NK-92 treated with Interleukin-12 subunit alpha and Interleukin-12 subunit beta, amount 100 ng/mL, for 24 hours (cell line): Measurements from ENCODE around the gene NPFF.
"Not testable (repeated sequence)": the region's sequence is repeated elsewhere in the genome, so short reads cannot be mapped to it uniquely, and the experiment has no call there.

Experiments
- DNase-seq: peaks from one replicate; lab custom pipeline; 2025; lab: John Stamatoyannopoulos, UW

Gene NPFF, protein sequence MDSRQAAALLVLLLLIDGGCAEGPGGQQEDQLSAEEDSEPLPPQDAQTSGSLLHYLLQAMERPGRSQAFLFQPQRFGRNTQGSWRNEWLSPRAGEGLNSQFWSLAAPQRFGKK

GRCh38 chr12:53506881-53507602, at the start of gene NPFF:
TSS of gene NPFF (minus strand) at chr12:53507484. CDS start at chr12:53507474, 10 bp downstream.
- no peak for DNase-seq

GRCh38 chr12:53552361-53553327, 45.4 kb upstream of the NPFF start:
- DNase-seq: no peak

GRCh38 chr12:53551889-53552291, 44.6 kb upstream of the NPFF start:
- no peak for DNase-seq

DNA sequence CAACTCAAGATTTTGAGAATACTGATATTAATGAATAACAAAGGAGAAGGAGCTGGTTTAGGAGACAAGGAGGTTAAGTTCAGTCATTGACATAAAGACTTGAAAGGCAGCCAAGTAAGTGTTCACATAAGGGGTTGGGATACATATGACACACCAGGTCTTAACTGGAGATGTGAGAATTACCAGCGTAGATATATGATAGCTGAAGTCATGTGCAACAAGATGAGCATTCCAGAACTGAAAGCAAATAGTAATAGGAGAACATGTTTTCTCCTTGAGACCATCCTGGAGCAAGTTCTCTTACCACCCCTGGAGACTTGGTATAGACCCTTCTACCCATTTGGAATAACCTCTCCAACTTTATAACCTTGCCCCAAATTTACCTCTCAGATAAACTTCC, 43.3 kb upstream of the NPFF start:
- no peak for DNase-seq

DNA sequence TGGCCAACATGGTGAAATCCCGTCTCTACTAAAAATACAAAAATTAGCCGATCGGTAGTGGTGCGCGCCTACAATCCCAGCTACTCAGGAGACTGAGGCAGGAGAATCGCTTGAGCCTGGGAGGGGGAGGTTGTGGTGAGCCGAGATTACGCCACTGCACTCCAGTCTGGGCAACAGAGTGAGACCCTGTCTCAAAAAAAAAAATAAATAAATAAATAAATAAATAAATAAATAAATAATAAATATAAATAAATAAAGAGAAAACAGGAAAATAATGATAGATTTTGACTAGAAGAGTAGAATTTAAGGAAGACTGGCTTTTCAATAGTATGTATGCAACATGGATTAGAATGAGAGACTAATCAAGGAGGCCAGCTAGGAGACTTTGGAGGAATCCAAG, 42.8 kb upstream of the NPFF start:
- not testable (repeated sequence) for DNase-seq

GRCh38 chr12:53548354-53548753, 41.1 kb upstream of the NPFF start:
- not testable (repeated sequence) for DNase-seq

DNA sequence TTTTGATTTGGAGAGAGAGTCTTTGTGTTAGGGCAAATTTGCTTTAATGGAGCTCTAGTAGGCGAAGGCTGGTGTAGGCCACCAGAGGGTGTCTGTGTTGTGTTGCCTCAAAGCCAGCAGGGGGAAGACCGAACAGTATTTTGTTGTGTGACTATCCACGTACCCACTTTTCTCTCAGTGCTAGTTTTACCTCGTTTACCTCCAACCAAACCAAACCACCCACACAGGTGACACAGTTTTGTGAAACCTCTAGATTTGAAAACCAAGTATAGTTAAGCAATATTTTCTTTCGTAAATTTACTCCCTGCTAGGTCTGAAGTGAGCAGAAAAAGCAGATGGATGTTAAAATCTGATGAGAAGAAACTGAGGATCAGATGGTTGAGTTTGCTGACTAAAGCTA, 36.3 kb upstream of the NPFF start:
- DNase-seq: no peak

DNA sequence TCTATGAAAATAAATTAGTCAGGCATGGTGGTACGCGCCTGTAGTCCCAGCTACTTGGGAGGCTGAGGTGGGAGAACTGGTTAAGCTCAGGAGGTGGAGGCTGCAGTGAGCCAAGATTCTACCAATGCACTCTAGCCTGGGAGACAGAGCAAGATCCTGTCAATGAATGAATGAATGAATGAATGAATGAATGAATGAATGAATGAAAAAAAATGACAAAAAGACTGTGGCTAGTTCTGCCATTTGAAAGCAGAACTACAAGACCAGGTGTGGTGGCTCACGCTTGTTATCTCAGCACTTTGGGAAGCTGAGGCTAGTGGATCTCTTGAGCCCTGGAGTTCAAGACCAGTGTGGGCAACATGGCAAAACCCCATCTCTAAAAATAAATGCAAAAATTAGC, 32.2 kb upstream of the NPFF start:
- no peak for DNase-seq

- no peak for DNase-seq
Observed at GRCh38 chr12:53538209-53538689, 31.0 kb upstream of the NPFF start.

- no peak for DNase-seq
Observed at GRCh38 chr12:53536962-53537361, 29.7 kb upstream of the NPFF start.

- no peak for DNase-seq
Observed at GRCh38 chr12:53533471-53533870, 26.2 kb upstream of the NPFF start.

- no peak for DNase-seq
Observed at GRCh38 chr12:53532524-53533445, 25.5 kb upstream of the NPFF start.

DNA sequence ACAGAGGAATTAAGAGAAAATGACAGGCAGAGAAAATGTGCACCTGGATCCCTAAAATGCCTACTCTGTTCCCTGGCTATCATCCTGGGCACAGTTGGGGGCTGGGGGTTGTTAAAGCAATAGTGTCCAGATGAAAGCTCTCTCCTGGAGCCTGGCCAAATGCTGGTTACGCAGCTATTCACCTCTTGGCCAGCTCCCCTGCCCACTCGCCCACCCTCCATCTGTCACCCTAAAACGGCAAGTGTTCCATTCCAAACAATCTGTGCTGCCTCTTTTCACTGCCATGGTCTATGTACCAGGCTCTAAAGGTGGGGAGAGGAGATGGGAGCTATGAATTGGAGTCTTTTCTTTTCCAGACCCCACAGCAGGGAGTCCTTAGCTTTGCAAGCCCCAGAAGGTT, 24.7 kb upstream of the NPFF start:
- no peak for DNase-seq

GRCh38 chr12:53530920-53531319, 23.6 kb upstream of the NPFF start:
- no peak for DNase-seq

GRCh38 chr12:53530061-53530460, 22.8 kb upstream of the NPFF start:
- no peak for DNase-seq

- no peak for DNase-seq
Observed at GRCh38 chr12:53524476-53524875, 17.2 kb upstream of the NPFF start.

GRCh38 chr12:53523131-53523530, 15.8 kb upstream of the NPFF start:
- no peak for DNase-seq

- DNase-seq: no peak
Observed at GRCh38 chr12:53518381-53518780, 11.1 kb upstream of the NPFF start.

DNA sequence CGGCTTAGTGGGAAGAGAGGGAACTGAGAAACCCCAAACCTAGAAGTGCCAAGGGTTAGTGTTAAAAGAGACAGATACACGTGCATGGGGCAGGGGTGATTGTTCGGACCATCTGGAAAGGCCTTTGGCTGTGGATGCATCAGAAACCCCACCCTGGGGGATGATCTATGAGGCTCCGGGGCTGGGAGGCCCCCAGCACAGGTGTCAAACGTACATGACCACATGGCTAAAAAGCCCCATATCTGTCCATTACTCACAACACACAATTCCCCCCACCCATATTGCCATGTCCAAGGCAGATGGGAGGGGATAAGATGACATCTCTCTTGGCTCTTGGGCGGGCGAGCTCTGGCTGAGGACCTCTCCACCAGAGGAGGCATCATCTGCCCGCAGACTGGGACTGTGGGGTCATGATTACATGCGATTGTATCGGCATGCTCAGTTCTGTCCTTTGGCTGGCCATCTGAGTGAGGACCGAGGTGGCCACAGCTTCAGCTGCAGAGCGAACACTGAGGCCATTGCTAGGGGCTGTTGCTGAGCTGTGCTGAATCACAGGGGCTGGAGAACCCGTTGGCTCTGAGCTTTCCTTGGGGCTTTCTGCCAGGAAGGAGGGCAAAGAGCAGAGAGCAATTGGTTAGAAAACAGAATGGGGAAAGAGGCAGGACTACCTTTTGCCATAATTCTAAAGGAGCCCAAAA, 9.6 kb upstream of the NPFF start:
- DNase-seq: no peak

GRCh38 chr12:53515291-53515680, 8.0 kb upstream of the NPFF start:
- DNase-seq: no peak
